ENCODE results near the gene UBQLN2.

Gene UBQLN2

DNA sequence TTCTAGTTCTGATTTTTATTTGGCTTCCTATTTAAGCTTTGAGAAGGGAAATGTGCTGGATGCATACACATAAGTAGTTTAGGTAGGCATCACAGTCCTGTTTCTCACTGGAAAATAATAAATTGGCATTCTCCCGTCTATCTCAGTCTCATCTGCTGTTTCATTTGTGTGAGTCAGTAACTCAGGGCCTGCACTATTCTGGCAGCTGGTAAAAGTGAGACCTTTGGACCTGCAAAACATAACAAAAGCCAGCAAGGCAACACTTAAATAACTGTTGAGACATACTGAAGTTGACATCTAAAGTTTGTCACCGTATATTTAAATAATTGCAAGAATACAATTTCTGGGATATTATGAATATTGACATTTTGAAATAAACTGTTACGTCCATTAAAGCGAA, 8.6 kb upstream of the UBQLN2 start:
- Histone ChIP-seq H3K36me3 (ENCODE audit: control insufficient read depth, insufficient read depth, low read length) (no peaks in the 10 kb centered on the region), H3K4ac (ENCODE audit: low read depth, low read length) (no peak overlapping the region), H3K4me1 (ENCODE audit: control insufficient read depth, low read depth, low read length) (no peaks in the 10 kb centered on the region), H3K27ac (ENCODE audit: low read depth, low read length) (no peak overlapping the region), H2BK15ac (replicated peaks; ENCODE audit: low read depth) (no peak overlapping the region), H3K56ac (ENCODE audit: low read length) (no peak overlapping the region), H2BK5ac (ENCODE audit: low read length) (no peak overlapping the region), H3K4me3 (ENCODE audit: low read length) (no peak overlapping the region), H3K23ac (ENCODE audit: low read length) (no peak overlapping the region), H2BK120ac (ENCODE audit: low read depth, low read length) (no peak overlapping the region), H3K9ac (ENCODE audit: low read length) (no peak overlapping the region), H3K79me2 (ENCODE audit: control insufficient read depth, insufficient read depth, low read length) (no peaks in the 10 kb centered on the region), H2AK5ac (ENCODE audit: low read length) (no peak overlapping the region), H3K18ac (ENCODE audit: low read length) (no peak overlapping the region), H3K4me2 (ENCODE audit: low read length) (no peak overlapping the region), H3K79me1 (ENCODE audit: low read length) (no peaks in the 10 kb centered on the region), H4K5ac (ENCODE audit: low read length) (no peak overlapping the region), H4K8ac (ENCODE audit: low read depth, low read length) (no peak overlapping the region), H3K27me3 (ENCODE audit: insufficient read depth, low read length, poor library complexity) (no peaks in the 10 kb centered on the region)
- no CpG with 5 or more reads among the region's 4 CpGs for WGBS (ENCODE audit: extremely low coverage, insufficient coverage, low lambda C conversion rate)
- no peak for DNase-seq

DNA sequence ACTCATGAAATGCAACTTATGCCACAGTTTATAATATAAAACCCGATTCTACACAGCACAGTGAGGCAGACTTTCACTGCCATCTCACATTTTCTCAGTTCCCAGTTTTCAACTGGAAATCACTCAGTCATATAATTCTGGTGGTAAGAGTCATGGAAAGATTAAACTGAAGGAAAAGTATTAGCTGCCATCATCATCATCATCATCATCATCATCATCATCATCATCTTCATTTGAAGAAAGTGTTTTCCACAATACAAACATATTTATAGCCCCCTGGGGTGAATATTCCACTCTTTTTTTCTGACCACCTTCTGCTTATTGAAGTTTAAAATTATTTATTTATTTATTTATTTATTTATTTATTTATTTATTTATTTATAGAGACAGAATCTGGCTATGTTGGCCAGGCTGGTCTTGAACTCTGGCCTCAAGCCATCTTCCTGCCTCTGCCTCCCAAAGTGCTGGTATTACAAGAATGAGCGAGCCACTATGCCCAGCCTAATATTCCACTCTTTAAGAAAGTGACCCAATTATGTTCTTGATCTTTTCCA, 6.0 kb upstream of the UBQLN2 start:
- Histone ChIP-seq H3K23ac (ENCODE audit: low read length) (no peak overlapping the region), H2AK5ac (ENCODE audit: low read length) (no peak overlapping the region), H4K8ac (ENCODE audit: low read depth, low read length) (no peak overlapping the region), H2BK5ac (ENCODE audit: low read length) (no peak overlapping the region), H3K4me1 (ENCODE audit: control insufficient read depth, low read depth, low read length) (no peaks in the 10 kb centered on the region), H3K27me3 (ENCODE audit: insufficient read depth, low read length, poor library complexity) (no peaks in the 10 kb centered on the region), H3K4ac (ENCODE audit: low read depth, low read length) (no peak overlapping the region), H3K79me1 (ENCODE audit: low read length) (no peaks in the 10 kb centered on the region), H2BK120ac (ENCODE audit: low read depth, low read length) (no peak overlapping the region), H3K18ac (ENCODE audit: low read length) (no peak overlapping the region), H3K56ac (ENCODE audit: low read length) (no peak overlapping the region), H3K27ac (ENCODE audit: low read depth, low read length) (no peak overlapping the region), H3K79me2 (ENCODE audit: control insufficient read depth, insufficient read depth, low read length) (no peaks in the 10 kb centered on the region), H3K4me2 (ENCODE audit: low read length) (no peak overlapping the region), H3K9ac (ENCODE audit: low read length) (no peak overlapping the region), H3K36me3 (ENCODE audit: control insufficient read depth, insufficient read depth, low read length) (no peaks in the 10 kb centered on the region), H3K4me3 (ENCODE audit: low read length) (no peak overlapping the region), H4K5ac (ENCODE audit: low read length) (no peak overlapping the region), H2BK15ac (replicated peaks; ENCODE audit: low read depth) (no peak overlapping the region)
- no peak for DNase-seq
- no CpG with 5 or more reads among the region's 2 CpGs for whole genome bisulfite sequencing (ENCODE audit: extremely low coverage, insufficient coverage, low lambda C conversion rate)

DNA sequence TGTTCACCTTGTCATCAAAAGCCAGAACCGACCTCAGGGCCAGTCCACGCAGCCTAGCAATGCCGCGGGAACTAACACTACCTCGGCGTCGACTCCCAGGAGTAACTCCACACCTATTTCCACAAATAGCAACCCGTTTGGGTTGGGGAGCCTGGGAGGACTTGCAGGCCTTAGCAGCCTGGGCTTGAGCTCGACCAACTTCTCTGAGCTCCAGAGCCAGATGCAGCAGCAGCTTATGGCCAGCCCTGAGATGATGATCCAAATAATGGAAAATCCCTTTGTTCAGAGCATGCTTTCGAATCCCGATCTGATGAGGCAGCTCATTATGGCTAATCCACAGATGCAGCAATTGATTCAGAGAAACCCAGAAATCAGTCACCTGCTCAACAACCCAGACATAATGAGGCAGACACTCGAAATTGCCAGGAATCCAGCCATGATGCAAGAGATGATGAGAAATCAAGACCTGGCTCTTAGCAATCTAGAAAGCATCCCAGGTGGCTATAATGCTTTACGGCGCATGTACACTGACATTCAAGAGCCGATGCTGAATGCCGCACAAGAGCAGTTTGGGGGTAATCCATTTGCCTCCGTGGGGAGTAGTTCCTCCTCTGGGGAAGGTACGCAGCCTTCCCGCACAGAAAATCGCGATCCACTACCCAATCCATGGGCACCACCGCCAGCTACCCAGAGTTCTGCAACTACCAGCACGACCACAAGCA, 898 bp downstream of the UBQLN2 start:
- H3K4ac ChIP-seq (ENCODE audit: low read depth, low read length) = no peak overlapping the region
- WGBS (ENCODE audit: extremely low coverage, insufficient coverage, low lambda C conversion rate) = no CpG with 5 or more reads among the region's 23 CpGs
- H3K56ac ChIP-seq (ENCODE audit: low read length) = peak overlapping the region; percentile 93
- H3K27ac ChIP-seq (ENCODE audit: low read depth, low read length) = no peak overlapping the region
- no peak overlapping the region for H2BK5ac ChIP-seq (ENCODE audit: low read length)
- peak overlapping the region; percentile 62 for H3K4me2 ChIP-seq (ENCODE audit: low read length)
- no peak overlapping the region for H2BK15ac ChIP-seq (replicated peaks; ENCODE audit: low read depth)
- H2AK5ac ChIP-seq (ENCODE audit: low read length) = no peak overlapping the region
- no peak overlapping the region for H4K8ac ChIP-seq (ENCODE audit: low read depth, low read length)
- H3K27me3 ChIP-seq (ENCODE audit: insufficient read depth, low read length, poor library complexity) = no peaks in the 10 kb centered on the region
- peak overlapping the region; percentile 79 for H3K4me3 ChIP-seq (ENCODE audit: low read length)
- H3K79me1 ChIP-seq (ENCODE audit: low read length) = no peaks in the 10 kb centered on the region
- H3K9ac ChIP-seq (ENCODE audit: low read length) = peak overlapping the region; percentile 82
- H3K23ac ChIP-seq (ENCODE audit: low read length) = no peak overlapping the region
- H3K18ac ChIP-seq (ENCODE audit: low read length) = peak overlapping the region; percentile 39
- no peaks in the 10 kb centered on the region for H3K36me3 ChIP-seq (ENCODE audit: control insufficient read depth, insufficient read depth, low read length)
- peak; percentile 35 for DNase-seq
- no peak overlapping the region for H2BK120ac ChIP-seq (ENCODE audit: low read depth, low read length)
- no peaks in the 10 kb centered on the region for H3K4me1 ChIP-seq (ENCODE audit: control insufficient read depth, low read depth, low read length)
- H4K5ac ChIP-seq (ENCODE audit: low read length) = no peak overlapping the region
- peaks cover 24% of the 10 kb centered on the region for H3K79me2 ChIP-seq (ENCODE audit: control insufficient read depth, insufficient read depth, low read length)

DNA sequence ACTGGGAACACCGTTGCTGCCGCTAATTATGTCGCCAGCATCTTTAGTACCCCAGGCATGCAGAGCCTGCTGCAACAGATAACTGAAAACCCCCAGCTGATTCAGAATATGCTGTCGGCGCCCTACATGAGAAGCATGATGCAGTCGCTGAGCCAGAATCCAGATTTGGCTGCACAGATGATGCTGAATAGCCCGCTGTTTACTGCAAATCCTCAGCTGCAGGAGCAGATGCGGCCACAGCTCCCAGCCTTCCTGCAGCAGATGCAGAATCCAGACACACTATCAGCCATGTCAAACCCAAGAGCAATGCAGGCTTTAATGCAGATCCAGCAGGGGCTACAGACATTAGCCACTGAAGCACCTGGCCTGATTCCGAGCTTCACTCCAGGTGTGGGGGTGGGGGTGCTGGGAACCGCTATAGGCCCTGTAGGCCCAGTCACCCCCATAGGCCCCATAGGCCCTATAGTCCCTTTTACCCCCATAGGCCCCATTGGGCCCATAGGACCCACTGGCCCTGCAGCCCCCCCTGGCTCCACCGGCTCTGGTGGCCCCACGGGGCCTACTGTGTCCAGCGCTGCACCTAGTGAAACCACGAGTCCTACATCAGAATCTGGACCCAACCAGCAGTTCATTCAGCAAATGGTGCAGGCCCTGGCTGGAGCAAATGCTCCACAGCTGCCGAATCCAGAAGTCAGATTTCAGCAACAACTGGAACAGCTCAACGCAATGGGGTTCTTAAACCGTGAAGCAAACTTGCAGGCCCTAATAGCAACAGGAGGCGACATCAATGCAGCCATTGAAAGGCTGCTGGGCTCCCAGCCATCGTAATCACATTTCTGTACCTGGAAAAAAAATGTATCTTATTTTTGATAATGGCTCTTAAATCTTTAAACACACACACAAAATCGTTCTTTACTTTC, 1.8 kb downstream of the UBQLN2 start:
- no CpG with 5 or more reads among the region's 20 CpGs for WGBS (ENCODE audit: extremely low coverage, insufficient coverage, low lambda C conversion rate)
- Histone ChIP-seq H3K4ac (ENCODE audit: low read depth, low read length) (no peak overlapping the region), H3K27me3 (ENCODE audit: insufficient read depth, low read length, poor library complexity) (no peaks in the 10 kb centered on the region)

DNA sequence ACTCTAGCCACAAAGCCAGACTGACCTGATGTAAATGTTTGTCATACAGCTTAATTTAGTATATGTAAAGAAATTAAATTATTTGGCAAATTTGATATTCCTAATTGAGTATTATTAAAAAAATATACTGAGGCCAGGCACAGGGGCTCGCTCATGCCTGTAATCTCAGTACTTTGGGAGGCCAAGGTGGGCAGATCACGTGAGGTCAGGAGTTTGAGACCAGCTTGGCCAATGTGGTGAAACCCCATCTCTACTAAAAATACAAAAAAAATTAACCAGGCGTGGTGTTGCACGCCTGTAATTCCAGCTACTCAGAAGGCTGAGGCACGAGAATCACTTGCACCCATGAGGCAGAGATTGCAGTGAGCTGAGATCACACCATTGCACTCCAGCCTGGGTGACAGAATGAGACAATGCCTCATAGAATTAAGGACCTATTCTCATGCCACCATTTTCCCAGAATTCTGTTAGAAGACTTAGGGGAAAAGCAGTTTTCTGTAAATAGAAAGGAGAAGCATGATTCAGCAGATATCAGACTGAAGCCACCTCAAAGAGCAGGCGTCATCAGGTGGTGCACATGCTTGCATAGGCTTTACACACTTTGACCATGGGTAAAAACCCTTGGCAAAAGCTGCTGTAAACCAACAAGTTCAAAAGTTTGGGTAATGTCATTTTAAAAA, 6.1 kb downstream of the UBQLN2 start:
- H3K4me3 ChIP-seq (ENCODE audit: low read length) = no peak overlapping the region
- no peak overlapping the region for H3K9ac ChIP-seq (ENCODE audit: low read length)
- no peaks in the 10 kb centered on the region for H3K4me1 ChIP-seq (ENCODE audit: control insufficient read depth, low read depth, low read length)
- no peaks in the 10 kb centered on the region for H3K27me3 ChIP-seq (ENCODE audit: insufficient read depth, low read length, poor library complexity)
- H4K8ac ChIP-seq (ENCODE audit: low read depth, low read length) = no peak overlapping the region
- no peak overlapping the region for H3K27ac ChIP-seq (ENCODE audit: low read depth, low read length)
- peaks cover 17% of the 10 kb centered on the region for H3K79me2 ChIP-seq (ENCODE audit: control insufficient read depth, insufficient read depth, low read length)
- H3K23ac ChIP-seq (ENCODE audit: low read length) = no peak overlapping the region
- H4K5ac ChIP-seq (ENCODE audit: low read length) = no peak overlapping the region
- H2BK5ac ChIP-seq (ENCODE audit: low read length) = no peak overlapping the region
- WGBS (ENCODE audit: extremely low coverage, insufficient coverage, low lambda C conversion rate) = no CpG with 5 or more reads among the region's 6 CpGs
- no peak overlapping the region for H2BK15ac ChIP-seq (replicated peaks; ENCODE audit: low read depth)
- H2BK120ac ChIP-seq (ENCODE audit: low read depth, low read length) = no peak overlapping the region
- DNase-seq = peak; percentile 4
- no peak overlapping the region for H3K18ac ChIP-seq (ENCODE audit: low read length)
- no peak overlapping the region for H3K4ac ChIP-seq (ENCODE audit: low read depth, low read length)
- no peak overlapping the region for H3K56ac ChIP-seq (ENCODE audit: low read length)
- no peaks in the 10 kb centered on the region for H3K36me3 ChIP-seq (ENCODE audit: control insufficient read depth, insufficient read depth, low read length)
- no peaks in the 10 kb centered on the region for H3K79me1 ChIP-seq (ENCODE audit: low read length)
- no peak overlapping the region for H3K4me2 ChIP-seq (ENCODE audit: low read length)
- no peak overlapping the region for H2AK5ac ChIP-seq (ENCODE audit: low read length)

More for the DNA sequence above, 1.8 kb downstream of the UBQLN2 start:
- Histone ChIP-seq H3K9ac (ENCODE audit: low read length) (peak overlapping the region; percentile 82), H2BK5ac (ENCODE audit: low read length) (no peak overlapping the region), H3K18ac (ENCODE audit: low read length) (no peak overlapping the region), H3K36me3 (ENCODE audit: control insufficient read depth, insufficient read depth, low read length) (no peaks in the 10 kb centered on the region), H3K56ac (ENCODE audit: low read length) (peak overlapping the region; percentile 93), H3K79me2 (ENCODE audit: control insufficient read depth, insufficient read depth, low read length) (peaks cover 24% of the 10 kb centered on the region), H3K23ac (ENCODE audit: low read length) (no peak overlapping the region), H3K4me2 (ENCODE audit: low read length) (peak overlapping the region; percentile 62), H4K8ac (ENCODE audit: low read depth, low read length) (peak overlapping the region; percentile 5), H3K4me1 (ENCODE audit: control insufficient read depth, low read depth, low read length) (no peaks in the 10 kb centered on the region), H2BK15ac (replicated peaks; ENCODE audit: low read depth) (no peak overlapping the region), H2AK5ac (ENCODE audit: low read length) (no peak overlapping the region), H4K5ac (ENCODE audit: low read length) (no peak overlapping the region), H3K4me3 (ENCODE audit: low read length) (peak overlapping the region; percentile 79), H3K79me1 (ENCODE audit: low read length) (no peaks in the 10 kb centered on the region), H2BK120ac (ENCODE audit: low read depth, low read length) (no peak overlapping the region), H3K27ac (ENCODE audit: low read depth, low read length) (no peak overlapping the region)
- DNase-seq = peak; percentile 7

Data from mesendoderm (in vitro differentiated cells).